Neural cell (in vitro differentiated cells): ENCODE results near the gene RNASEH1.

Experiments
- CTCF ChIP-seq: fragments of 450-650 bp; IDR thresholded peaks from 2 replicates; pipeline ENCODE4 v1.5.1; 2014; ENCODE audit warnings: antibody characterized with exemption, mild to moderate bottlenecking, moderate library complexity; ENCODE audit not compliant: poor library complexity, severe bottlenecking
- EP300 ChIP-seq: fragments of 450-650 bp; conservative IDR thresholded peaks from 2 replicates; pipeline ENCODE4 v1.6.1; 2014; ENCODE audit warnings: antibody characterized with exemption, mild to moderate bottlenecking, moderate library complexity; ENCODE audit not compliant: poor library complexity, severe bottlenecking
- EZH2 ChIP-seq: fragments of 200-600, 300-800 bp; shearing (Covaris generic), sonication (generic); IDR thresholded peaks from 2 replicates; pipeline ENCODE4 v1.6.1; 2014; ENCODE audit warnings: antibody characterized with exemption, low read length, borderline replicate concordance, mild to moderate bottlenecking; ENCODE audit not compliant: insufficient read depth, poor library complexity, severe bottlenecking
- MXI1 ChIP-seq: fragments of 450-650 bp; conservative IDR thresholded peaks from 2 replicates; pipeline ENCODE4 v1.6.1; 2014; ENCODE audit warnings: antibody characterized with exemption, mild to moderate bottlenecking; ENCODE audit not compliant: poor library complexity, severe bottlenecking
- POLR2AphosphoS5 ChIP-seq: IDR thresholded peaks from 2 replicates; pipeline ENCODE4 v1.6.1; 2012
- RAD21 ChIP-seq: fragments of 450-650 bp; conservative IDR thresholded peaks from 2 replicates; pipeline ENCODE4 v1.6.1; 2014; ENCODE audit warnings: antibody characterized with exemption, mild to moderate bottlenecking, moderate library complexity
- REST ChIP-seq: IDR thresholded peaks from 2 replicates; pipeline ENCODE4 v1.6.1; 2012; ENCODE audit warnings: borderline replicate concordance
- TAF1 ChIP-seq: IDR thresholded peaks from 2 replicates; pipeline ENCODE4 v1.6.1; 2012; ENCODE audit warnings: low read depth

GRCh38 chr2:3513026-3513810, 44.9 kb downstream of the RNASEH1 start:
- TF ChIP-seq CTCF (no peak), EP300 (no peak), TAF1 (no peak), POLR2AphosphoS5 (no peak), REST (no peak), MXI1 (no peak), EZH2 (no peak), RAD21 (no peak)
